A549 treated with dexamethasone at 1 μM for 4 hours (cell line): ENCODE measurements around the gene DGKG. TPM values are rescaled to one million over a fixed set of nuclear protein-coding genes. Genes with fewer than 3 reads are reported as not detected.

Experiments
- total RNA-seq: library from RNA; stranded (reverse); fragments of 200-300 nt; extraction: Qiagen RNA extraction; gene quantifications from 5 replicates; pipeline ENCODE4 v1.2.3, GENCODE V29; 2022

Gene DGKG
- total RNA-seq = 5.8 to 9.2 TPM (median 7.2 TPM) in 5 replicates

GRCh38 chr3:186361762-186362536, at the start of gene DGKG:
TSS of gene DGKG (minus strand) at chr3:186362234. CDS start at chr3:186320459, 41,775 bp downstream.

GRCh38 chr3:186108941-186109865, 252.8 kb downstream of the DGKG start, which contains the start of gene ETV5:
TSS of gene ETV5 (minus strand) at chr3:186109089. CDS start at chr3:186105868, 3,221 bp downstream.

Other genes starting within 250 kb of the DGKG start
- 0.41 to 0.96 TPM (median 0.71 TPM) in 5 replicates for gene CRYGS, start 182.1 kb upstream of the DGKG start, total RNA-seq
- gene TBCCD1, start 205.1 kb upstream of the DGKG start, total RNA-seq = 5.8 to 7.6 TPM (median 6.9 TPM) in 5 replicates
- 53.7 to 57.8 TPM (median 55.5 TPM) in 5 replicates for gene DNAJB11, start 208.5 kb upstream of the DGKG start, total RNA-seq